Kidney tubule cell (primary cell): ENCODE measurements around the gene ATP1B3.
"Not testable (repeated sequence)": the region's sequence is repeated elsewhere in the genome, so short reads cannot be mapped to it uniquely, and the experiment has no call there.

Source experiments
- DNase-seq: peaks from one replicate; pipeline ENCODE4 v3.0.0-alpha.2; 2018; ENCODE audit warnings: low spot score

Gene ATP1B3

GRCh38 chr3:141876381-141876890 lies at the start of gene ATP1B3:
Gene ATP1B3 (plus strand): TSS chr3:141876643. CDS start chr3:141876802, 159 bp downstream.
- peak; percentile 89 for DNase-seq

- no peak for DNase-seq
Measured at GRCh38 chr3:141828487-141828886, 48.0 kb upstream of the ATP1B3 start.

DNA sequence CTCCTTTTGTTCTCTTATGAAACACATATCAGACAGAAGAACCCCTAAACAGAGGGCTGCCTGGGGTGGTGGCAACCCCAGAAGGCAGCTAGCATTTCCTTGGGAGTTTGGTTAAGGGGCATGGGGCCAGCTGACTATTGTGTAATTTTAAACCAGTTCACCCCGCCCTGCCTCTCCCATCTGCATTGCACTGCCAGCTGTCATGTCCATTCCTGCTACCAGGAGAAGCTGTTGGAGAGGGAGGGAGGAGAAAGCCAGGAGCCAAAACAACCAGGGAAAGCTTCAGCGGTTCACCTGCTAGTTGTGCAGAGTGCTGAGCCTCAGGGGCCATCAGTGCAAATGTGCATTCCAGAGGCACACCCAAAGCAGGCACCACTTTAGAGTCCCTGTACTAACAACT lies 47.6 kb upstream of the ATP1B3 start:
- no peak for DNase-seq

DNA sequence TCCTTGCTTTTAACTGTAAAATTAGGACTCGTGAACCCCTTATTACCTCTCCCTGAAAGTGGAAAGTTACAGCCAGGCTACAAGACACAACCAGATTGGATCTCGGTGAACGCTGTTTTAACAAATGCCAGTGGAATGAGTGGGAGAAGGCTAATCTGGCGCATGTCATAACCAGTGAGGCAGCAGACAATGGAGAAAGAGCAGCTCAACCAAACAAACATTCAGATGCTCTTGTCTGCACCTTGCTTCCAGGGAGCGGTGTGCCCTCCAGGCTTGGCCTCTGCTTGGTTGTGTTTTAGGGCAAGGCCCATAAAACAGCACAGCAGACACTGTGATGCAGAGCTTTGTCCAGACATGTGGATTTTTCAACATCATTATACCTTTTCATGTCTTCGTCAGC lies 45.9 kb upstream of the ATP1B3 start:
- DNase-seq, result no peak

GRCh38 chr3:141834292-141834691 lies 42.2 kb upstream of the ATP1B3 start:
- no peak for DNase-seq

GRCh38 chr3:141835557-141836229 lies 40.8 kb upstream of the ATP1B3 start:
- DNase-seq, result no peak

DNA sequence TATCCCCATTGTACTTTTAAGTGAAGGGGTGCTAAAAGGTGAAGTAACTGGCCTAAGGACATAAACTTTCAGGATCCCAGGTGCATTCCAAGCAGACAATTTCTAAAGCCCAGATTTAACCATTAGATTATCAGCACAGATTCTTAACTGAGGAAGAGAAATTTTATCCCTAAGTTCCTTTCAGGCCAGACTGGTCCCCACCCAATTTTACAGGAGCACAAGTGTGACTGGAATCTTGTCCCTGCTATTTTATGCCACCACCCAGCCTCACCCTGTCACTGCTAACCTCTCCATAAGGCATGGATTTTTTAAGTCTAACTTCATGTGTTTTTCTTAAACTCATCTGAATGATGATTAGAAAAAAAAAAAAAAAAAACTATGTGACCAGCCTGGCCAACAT lies 37.1 kb upstream of the ATP1B3 start:
- no peak for DNase-seq

DNA sequence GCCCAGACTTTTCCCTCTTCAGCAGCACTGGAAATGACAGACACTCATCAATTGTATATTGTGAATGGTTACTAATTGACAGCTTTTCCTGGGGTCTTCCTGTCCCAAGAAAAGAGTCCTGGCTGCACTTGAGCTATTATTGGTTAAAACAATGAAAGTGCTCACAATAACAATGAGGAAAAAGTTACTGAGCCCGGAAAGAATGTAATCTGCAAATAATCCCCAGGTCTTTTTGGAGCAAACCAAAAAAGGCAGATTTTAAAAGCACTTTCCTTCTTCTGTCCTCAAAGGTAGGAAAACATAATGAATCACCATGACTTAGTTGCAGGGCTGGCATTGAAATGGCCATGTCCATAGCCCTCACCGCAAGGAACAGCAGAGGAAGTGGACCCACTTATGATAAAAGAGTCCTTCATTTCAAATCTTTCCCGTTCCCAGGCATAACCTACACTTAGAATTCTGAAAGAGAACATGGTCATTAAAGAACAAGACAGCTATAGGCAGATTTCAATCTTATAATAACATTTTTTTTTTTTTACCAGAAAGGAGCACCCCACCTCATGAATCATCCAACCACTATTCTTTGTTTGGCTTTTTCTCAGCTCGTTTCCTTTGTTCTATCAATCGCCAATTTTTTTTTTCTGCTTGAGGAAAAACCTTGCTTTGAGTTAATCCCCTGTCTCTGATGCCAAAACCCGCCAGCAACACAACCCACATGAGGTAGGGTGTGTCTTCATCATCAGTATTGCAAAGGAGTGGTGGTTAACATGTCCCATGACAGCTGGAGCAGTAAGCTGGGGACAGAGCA lies 35.5 kb upstream of the ATP1B3 start:
- no peak for DNase-seq

DNA sequence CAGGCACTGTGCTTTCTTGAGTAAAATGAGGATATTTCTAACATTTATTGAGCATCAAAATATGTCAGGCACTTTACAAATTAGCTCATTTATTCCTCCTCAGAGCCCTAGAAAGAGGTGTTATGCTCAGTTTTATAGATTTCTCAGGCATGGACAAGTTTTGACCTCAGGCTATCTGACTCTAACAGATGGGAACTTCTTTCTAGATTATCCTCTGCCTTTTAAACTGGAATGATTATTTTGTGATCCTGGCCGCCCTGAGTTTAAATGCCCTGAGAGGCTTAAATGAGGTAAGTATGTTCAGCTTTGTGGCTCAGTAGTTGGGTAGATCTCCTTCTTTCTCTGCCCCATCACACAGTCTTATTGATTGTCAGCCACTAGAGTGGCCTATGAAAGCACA lies 32.3 kb upstream of the ATP1B3 start:
- no peak for DNase-seq

- no peak for DNase-seq
Measured at GRCh38 chr3:141844812-141845211, 31.6 kb upstream of the ATP1B3 start.

DNA sequence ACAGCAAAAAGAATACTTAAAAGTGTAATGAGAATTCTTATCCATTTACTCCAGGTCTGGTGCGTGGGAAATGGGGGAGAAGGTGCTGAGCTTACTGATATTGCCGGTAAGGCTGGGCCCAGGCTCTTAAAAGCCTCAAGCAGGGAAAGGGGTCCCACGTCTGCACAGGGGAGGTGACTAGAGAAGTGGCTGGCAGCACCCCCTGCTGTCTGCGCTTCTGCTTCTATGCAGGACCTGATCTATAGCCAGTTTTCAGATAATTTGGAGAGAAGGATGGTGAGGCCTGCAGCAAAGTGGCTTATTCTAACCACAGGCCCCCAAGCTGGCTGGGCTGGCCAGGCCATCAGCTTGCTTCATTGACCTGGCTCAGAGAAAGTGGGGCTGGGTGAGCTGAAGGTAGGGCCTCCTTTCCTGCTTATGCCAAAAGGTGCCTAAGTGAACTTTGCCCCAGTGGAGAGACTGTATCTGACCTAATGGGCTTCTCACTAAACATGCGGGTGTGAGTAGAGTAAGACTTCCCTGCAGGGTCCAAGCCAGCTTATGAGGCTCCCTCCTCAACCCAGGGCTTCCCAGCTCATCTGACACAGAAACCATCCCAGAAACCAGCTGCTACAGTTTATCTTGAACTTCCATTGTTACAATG lies 30.9 kb upstream of the ATP1B3 start:
- DNase-seq, result no peak

DNA sequence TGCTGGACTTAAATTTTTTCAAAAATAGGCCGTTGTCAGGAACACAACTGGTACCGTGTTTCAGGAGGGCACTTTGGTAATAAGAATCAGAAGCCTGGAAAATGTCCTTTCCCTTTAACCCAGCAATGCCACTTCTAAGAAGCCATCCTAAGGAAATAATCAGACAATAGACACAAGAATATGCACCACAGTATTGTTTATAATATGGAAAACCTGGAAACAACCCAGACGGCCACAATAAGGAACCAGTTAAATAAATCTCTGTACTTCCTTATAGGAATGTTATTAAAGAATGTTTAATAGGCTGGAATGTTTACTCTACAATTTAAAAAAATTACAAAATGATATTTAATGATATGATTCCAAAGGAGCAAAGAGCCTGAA lies 30.4 kb upstream of the ATP1B3 start:
- no peak for DNase-seq

DNA sequence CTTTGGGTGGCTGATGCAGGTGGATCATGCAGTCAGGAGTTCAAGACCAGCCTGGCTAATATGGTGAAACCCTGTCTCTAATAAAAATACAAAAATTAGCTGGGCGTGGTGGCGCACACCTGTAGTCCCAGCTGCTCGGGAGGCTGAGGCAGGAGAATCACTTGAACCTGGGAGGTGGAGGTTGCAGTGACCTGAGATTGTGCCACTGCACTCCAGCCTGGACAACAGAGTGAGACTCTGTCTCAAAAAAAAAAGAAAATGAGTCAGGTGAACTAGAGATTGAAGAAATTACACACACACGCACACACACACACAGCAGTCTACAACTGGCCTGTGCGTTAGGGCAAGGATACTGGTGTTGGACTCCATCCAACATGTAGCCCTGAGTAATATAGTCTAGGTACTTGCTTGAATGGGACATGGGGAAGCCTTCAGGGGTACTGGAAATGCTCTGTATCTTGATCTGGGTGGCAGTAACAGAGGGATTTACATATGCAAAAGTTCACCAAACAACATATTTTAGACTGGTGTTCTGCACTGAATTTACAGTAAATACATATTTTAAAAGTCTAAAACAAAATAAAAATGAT lies 28.2 kb upstream of the ATP1B3 start:
- not testable (repeated sequence) for DNase-seq

DNA sequence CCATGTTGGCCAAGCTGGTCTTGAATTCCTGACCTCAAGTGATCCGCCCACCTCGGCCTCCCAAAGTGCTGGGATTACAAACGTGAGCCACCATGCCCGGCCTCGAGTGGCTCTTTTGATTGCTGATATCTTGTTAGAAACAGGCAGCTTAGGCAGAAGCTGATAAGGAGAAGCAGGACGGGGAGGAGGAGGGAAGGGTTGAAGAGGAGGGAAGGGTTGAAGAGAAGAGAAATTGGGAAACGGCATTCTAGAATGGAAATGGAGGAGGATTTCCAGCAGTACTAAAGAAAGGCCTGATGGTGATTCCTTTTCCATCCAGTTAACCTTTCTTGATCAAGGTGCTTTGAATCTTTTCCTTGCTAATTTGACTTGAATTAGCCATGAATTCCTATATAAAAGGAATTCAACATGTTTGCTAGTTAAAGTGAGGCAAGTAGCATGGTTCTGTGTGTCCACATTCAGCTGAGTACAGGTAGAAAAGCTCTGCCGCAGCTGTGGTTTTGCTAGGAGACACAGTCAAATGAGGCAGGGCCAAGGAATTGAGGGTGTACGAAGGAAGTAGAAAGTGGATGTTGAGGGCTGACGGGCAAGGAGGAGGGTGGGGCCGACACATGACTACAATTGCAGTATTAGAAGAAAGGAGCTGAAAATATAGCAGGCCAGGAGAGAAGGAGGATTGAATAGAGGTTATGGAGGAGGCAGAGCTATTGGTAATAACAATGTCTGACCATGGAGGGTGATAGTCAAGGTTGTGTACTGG lies 27.2 kb upstream of the ATP1B3 start:
- no peak for DNase-seq

- no peak for DNase-seq
Measured at GRCh38 chr3:141851411-141851810, 25.0 kb upstream of the ATP1B3 start.

DNA sequence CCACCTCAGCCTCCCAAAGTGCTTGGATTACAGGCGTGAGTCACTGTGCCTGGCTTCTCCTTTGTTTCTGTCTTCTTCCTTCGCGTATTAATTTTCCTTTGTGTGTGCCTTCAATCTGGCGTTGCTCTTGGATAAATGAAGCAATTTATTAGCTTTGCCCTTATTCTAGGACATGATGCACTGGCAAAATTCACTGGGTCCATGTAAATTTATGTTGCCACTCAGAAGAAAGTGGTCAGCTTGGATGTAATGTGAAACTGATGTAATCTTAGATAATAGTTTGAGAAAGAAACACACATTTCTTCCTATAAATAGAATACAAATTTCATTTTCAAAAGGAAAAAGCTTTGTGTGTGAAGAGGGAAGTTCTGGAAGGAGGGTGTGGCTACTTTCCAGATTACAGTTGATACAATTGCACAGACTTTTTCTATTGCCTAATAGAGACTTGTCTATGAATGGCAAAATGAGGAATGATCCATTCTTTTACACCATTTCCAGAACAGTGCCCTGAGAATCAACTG lies 23.3 kb upstream of the ATP1B3 start:
- no peak for DNase-seq

- DNase-seq, result no peak
Measured at GRCh38 chr3:141853629-141854168, 22.7 kb upstream of the ATP1B3 start.

- no peak for DNase-seq
Measured at GRCh38 chr3:141854599-141854998, 21.8 kb upstream of the ATP1B3 start.

DNA sequence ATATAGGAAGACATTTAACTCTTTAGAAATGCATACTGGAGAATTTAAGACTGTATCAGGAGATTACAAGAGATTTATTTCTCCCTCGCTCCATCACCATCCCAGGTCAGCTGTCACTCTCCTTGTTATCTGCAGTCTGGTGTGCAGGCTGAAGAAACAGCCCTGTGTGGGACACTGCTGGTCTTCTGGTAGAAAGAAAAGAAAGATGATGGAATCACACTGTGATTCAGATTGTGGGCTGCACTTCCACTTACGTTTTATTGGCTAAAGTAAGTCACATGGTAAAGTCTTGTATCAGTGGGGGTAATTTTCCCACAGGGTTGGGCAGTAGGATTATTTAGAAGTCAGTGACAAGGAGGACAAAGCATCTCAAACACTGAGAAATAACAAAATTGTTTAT lies 18.1 kb upstream of the ATP1B3 start:
- no peak for DNase-seq

DNA sequence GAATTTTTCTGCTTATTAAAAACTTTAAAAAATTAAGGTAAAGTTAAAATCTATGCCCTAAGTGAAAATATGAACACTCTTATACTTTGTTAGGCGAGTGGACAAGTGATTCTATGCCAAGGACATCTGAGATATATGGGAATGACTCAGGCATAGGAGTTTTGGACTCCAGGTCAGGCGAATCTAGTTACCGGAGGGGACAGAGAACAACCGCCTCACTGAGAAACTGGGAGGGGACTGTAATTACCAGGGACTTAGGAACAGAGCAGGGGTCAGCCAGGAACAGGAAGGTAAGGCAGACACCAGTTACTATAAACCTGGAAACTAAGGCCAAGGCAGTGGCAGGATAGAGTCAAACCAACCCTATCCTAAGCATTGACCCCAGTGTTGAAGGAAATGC lies 16.8 kb upstream of the ATP1B3 start:
- DNase-seq, result no peak

- DNase-seq, result no peak
Measured at GRCh38 chr3:141860086-141860669, 16.3 kb upstream of the ATP1B3 start.
